GM11168 (cell line): Measurements from ENCODE around the gene STIM2.

Experiments used
- in situ Hi-C: fragments of 300-500 bp; cut with MboI; formaldehyde crosslinking; loops from one replicate; pipeline ENCODE4 v1.12.0; 2022; ENCODE audit warnings: low sequenced_read_pairs; ENCODE audit not compliant: unreplicated experiment

Gene STIM2

DNA sequence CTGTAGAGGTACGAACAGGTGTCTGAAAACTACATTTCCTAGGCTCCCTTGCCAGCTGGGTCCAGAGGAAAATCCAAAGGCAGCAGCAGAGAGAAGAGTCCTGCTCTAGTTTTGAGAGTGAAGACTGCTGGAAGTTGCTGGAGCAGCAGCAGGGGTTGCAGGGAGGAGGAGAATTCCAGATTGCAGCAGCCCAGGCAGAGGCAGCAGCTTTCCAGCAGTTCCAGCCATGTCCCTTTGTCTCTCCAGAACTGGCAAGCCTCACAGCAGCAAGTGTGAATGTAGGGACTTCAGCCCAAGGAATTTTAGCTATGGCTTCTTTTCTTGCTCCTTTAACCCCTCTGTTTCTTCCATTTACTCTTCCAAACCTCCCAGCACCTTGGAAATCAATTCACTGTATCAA, 24.1 kb upstream of the STIM2 start:
- in situ Hi-C loops: no loop called here

DNA sequence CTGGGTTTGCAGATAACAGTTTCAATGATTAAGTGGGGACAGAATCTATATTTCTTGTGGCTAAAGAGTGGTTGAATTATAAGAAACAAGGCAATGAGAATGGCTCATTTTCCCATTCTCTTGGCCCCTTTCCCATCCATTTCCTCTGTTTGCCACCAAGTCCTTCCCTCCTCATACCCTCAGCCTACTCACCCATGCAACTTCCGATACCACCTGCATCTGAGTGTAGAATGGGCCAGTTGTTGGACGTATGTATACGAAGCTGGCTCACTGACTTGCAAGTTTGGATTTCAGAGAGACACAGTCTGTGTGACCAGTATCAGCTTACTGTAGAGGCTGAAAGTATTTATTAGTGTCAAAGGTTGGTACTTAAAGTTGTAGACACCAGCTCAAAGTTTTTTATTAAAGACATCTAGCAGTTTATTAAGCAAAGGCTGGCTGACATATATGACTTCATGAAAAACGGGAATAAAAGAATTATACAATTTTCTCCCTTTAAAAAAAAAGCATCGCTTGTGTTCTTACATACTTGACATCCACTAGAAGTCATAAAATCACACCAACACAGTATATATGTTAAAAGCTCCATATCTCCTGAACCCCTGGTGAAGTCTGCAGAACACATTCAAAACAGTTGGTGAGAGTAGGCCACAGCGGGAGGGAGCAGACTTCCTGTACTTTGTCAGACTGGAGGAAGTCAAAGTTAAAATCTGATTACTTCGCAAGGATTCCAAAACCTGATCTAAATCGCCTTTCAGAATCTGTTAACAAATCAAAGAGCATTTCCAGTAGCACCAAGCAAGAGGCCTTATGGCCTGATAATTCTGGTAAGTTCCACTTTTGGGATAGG, 22.4 kb upstream of the STIM2 start:
- in situ Hi-C loops: no loop called here

GRCh38 chr4:26839016-26839415, 21.6 kb upstream of the STIM2 start:
- in situ Hi-C loops: no loop called here

DNA sequence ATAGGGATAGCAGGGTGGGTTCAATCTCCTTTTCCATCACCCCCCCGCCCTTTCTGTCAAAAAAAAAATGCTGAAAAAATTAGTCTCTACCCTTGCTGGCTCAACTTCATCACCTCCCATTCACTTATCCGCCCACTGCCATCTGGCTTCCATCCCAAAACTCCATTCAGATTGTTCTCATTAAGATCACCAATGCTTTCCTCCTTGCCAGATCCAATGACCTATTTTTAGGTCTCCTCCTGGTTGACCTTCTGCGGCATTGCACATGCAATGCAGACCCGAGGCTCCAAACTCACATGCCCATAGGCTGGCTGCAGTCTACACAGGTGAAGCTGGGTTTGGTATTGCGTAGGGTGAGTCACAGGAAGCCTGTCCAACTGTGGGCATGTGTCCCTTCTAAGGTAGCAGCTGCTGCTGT, 21.1 kb upstream of the STIM2 start:
- in situ Hi-C loops: no loop called here

- in situ Hi-C loops: no loop called here
Measured at GRCh38 chr4:26840786-26841185, 19.9 kb upstream of the STIM2 start.

DNA sequence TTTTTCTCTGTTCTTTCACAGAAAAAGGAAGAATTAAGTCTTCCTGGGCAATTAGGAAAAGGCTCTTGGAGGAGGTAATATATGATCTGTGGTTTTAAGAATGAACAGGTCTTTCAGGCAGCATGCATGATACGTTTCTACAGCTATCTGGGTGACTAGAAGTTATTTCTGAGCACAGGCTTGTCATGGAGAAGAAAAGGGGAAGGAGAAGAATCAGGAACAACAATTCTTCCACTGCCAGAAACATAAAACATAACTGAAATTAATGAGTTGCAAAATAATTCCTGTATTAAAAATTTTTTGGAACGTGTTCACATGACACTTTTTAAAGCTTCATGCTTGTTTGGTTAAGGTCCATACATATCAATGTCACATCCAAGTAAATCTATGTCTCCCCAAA, 17.7 kb upstream of the STIM2 start:
- in situ Hi-C loops: no loop called here

- in situ Hi-C loops: loop anchor here (10.0 to 25.0 kb wide), 2 partner anchors 124 to 388 kb away; no protein-coding TSS in a partner anchor
Measured at GRCh38 chr4:26850528-26850927, 10.1 kb upstream of the STIM2 start.

- in situ Hi-C loops: loop anchor here (10.0 to 25.0 kb wide), 2 partner anchors 124 to 389 kb away; no protein-coding TSS in a partner anchor
Measured at GRCh38 chr4:26851129-26851528, 9.5 kb upstream of the STIM2 start.

DNA sequence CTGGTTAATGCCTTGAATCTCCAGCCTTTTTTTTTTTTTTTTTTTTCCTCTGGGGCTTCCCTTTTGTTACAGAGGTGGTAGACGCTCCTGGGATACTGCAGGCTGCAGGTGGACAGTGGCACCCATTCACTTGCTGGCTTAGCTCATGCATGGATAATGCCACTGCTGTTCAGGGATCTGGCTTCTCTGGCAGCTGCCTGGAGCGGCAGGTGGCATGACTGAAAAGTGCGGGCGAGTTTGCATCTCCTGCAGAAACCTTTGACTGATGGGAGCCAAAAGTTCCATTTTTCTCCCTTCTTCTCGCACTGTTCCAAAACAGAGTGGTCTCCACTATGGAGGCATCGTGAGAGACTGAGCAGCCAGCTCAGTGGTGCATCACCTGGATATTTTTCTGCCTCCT, 5.9 kb upstream of the STIM2 start:
- in situ Hi-C loops: loop anchor here (10.0 to 25.0 kb wide), 2 partner anchors 120 to 392 kb away; no protein-coding TSS in a partner anchor

GRCh38 chr4:26856906-26857277, 3.7 kb upstream of the STIM2 start:
- in situ Hi-C loops: loop anchor here (10.0 to 25.0 kb wide), 2 partner anchors 118 to 395 kb away; no protein-coding TSS in a partner anchor

DNA sequence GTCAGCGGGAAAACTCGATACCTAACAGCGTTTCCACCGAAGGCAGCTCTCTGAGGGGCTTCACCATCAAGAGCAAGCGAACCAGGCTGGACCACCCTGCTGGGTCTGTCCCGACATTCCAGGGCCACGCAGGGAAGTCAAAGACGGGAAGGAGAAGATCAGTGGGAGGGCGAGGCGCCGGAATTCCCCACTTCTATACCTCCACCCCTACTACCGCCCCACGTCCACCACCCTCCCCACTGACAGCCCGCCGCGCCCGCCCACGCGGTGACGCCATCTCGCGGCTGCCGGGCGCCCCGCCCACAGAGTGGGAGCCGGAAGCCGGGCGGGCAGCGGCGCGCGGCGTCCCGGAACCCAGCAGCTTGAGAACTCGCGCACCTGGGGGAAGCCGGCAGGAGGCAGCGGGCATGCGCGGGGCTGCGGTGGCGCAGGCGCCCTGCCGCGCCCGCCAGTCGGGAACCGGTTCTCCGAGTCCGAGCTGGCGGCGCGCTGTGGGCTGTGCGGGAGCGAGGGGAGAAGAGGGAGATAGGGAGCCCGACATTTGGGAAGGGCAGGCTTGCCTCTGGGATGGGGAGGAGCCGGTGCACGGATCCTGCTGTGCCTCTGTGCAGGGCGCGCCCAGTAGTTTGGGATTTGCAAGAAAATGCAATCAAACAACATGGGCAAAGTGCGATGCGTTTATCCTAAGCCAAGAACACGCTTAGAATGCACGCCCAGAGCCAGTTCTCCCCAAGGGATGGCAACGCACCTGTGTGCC, 3.2 kb upstream of the STIM2 start:
- in situ Hi-C loops: loop anchor here (10.0 to 25.0 kb wide), 2 partner anchors 117 to 395 kb away; no protein-coding TSS in a partner anchor

DNA sequence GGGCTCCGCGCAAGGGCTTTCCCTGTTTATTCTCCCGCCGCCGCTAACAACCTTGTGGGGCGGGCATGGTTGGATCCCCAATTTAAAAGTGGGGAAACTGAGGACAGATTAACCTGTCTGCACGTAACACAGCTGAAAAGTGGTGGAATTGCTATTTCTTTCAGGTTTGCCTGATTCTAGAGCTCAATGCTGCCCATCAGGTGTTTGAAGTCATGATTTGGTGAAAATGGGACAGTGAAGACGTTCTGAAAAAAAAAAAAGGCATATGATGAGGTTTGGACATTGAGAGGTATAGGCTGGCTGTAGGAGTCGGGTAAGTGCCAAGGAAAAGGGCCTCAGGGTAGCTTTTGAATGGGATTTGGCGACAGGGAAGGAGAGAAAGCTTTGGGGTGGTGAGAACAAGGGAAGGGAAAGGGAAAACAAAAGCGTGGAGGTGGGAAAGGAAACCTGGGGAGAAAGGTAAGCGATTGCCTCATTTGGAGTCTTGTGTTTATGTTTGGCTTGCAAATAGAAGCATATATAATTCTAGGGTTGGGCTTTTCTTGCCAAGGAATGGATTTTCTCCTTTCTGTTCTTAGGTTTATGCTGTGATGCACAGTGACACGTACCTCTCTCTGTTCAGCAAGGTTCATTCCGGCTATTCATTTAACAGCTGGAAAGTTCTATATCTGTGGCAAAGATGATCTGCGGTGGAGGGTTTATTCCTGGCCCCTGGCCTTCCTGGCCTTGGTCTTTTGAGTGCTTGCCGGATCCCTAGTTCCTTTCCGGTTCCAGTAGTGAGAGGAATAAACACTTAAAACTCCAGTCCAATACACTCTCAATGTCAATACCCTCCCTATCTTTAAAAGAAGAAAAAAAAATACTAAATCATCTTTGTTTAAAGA, 2.4 kb upstream of the STIM2 start:
- in situ Hi-C loops: loop anchor here (10.0 to 25.0 kb wide), 2 partner anchors 117 to 396 kb away; no protein-coding TSS in a partner anchor

- in situ Hi-C loops: loop anchor here (10.0 to 25.0 kb wide), 2 partner anchors 116 to 397 kb away; no protein-coding TSS in a partner anchor
Measured at GRCh38 chr4:26858947-26859401, 1.7 kb upstream of the STIM2 start.

GRCh38 chr4:26859762-26860156, 882 bp upstream of the STIM2 start:
- in situ Hi-C loops: loop anchor here (5.0 to 25.0 kb wide), 3 partner anchors 115 to 397 kb away; no protein-coding TSS in a partner anchor

DNA sequence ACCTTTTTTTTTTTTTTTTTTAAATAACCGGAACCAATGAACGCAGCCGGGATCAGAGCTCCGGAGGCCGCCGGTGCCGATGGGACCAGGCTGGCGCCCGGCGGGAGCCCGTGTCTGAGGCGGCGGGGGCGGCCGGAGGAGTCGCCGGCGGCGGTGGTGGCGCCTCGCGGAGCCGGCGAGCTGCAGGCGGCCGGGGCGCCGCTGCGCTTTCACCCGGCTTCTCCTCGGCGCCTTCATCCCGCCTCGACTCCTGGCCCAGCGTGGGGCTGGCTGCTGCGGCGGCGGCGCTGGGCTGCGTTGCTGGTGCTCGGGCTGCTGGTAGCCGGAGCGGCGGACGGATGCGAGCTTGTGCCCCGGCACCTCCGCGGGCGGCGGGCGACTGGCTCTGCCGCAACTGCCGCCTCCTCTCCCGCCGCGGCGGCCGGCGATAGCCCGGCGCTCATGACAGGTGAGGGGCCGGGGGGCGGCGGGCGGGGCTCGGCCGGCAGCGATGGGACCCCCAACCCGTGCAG, 337 bp downstream of the STIM2 start:
- in situ Hi-C loops: loop anchor here (5.0 to 25.0 kb wide), 2 partner anchors 146 to 399 kb away; no protein-coding TSS in a partner anchor

GRCh38 chr4:26861434-26862186, 969 bp downstream of the STIM2 start:
- in situ Hi-C loops: loop anchor here (5.0 to 25.0 kb wide), 2 partner anchors 146 to 399 kb away; no protein-coding TSS in a partner anchor

GRCh38 chr4:26862381-26862915, 1.8 kb downstream of the STIM2 start:
- in situ Hi-C loops: loop anchor here (5.0 to 25.0 kb wide), 2 partner anchors 145 to 400 kb away; no protein-coding TSS in a partner anchor

- in situ Hi-C loops: loop anchor here (5.0 to 25.0 kb wide), 2 partner anchors 144 to 401 kb away; no protein-coding TSS in a partner anchor
Measured at GRCh38 chr4:26863512-26863911, 2.9 kb downstream of the STIM2 start.
